HepG2 (cell line): ENCODE data around the gene UGT1A4.

Experiments
- ASH2L ChIP-seq: fragments of 300-600, 200-600 bp; sonication (generic); IDR thresholded peaks from 2 replicates; pipeline ENCODE4 v1.7.0; 2017; ENCODE audit warnings: low read depth, mild to moderate bottlenecking, moderate library complexity, mixed read lengths, low read length; ENCODE audit not compliant: insufficient read length
- MXD4 ChIP-seq: IDR thresholded peaks from 2 replicates; pipeline ENCODE4 v1.6.1; 2016; ENCODE audit warnings: mild to moderate bottlenecking, missing biosample characterization, missing genetic modification reagents
- NFIC ChIP-seq: IDR thresholded peaks from 2 replicates; pipeline ENCODE4 v1.6.1; 2012; ENCODE audit warnings: mild to moderate bottlenecking, low read length, inconsistent platforms
- RAD21 ChIP-seq: fragments of 450-650 bp; formaldehyde crosslinking; IDR thresholded peaks from 2 replicates; pipeline ENCODE4 v1.5.0; 2020; ENCODE audit warnings: mild to moderate bottlenecking
- TBL1XR1 ChIP-seq: fragments of 150-350 bp; IDR thresholded peaks from 2 replicates; pipeline ENCODE4 v1.6.1; 2014; ENCODE audit warnings: borderline replicate concordance, low read length; ENCODE audit not compliant: partially characterized antibody
- ZNF382 ChIP-seq: sonication (generic); formaldehyde crosslinking; IDR thresholded peaks from 2 replicates; pipeline ENCODE4 v1.5.0; 2020; ENCODE audit warnings: missing genetic modification reagents, mild to moderate bottlenecking, borderline replicate concordance
- ZSCAN20 ChIP-seq: sonication (generic); formaldehyde crosslinking; IDR thresholded peaks from 2 replicates; pipeline ENCODE4 v1.4.0; 2020; ENCODE audit warnings: missing genetic modification reagents, mild to moderate bottlenecking, borderline replicate concordance

DNA sequence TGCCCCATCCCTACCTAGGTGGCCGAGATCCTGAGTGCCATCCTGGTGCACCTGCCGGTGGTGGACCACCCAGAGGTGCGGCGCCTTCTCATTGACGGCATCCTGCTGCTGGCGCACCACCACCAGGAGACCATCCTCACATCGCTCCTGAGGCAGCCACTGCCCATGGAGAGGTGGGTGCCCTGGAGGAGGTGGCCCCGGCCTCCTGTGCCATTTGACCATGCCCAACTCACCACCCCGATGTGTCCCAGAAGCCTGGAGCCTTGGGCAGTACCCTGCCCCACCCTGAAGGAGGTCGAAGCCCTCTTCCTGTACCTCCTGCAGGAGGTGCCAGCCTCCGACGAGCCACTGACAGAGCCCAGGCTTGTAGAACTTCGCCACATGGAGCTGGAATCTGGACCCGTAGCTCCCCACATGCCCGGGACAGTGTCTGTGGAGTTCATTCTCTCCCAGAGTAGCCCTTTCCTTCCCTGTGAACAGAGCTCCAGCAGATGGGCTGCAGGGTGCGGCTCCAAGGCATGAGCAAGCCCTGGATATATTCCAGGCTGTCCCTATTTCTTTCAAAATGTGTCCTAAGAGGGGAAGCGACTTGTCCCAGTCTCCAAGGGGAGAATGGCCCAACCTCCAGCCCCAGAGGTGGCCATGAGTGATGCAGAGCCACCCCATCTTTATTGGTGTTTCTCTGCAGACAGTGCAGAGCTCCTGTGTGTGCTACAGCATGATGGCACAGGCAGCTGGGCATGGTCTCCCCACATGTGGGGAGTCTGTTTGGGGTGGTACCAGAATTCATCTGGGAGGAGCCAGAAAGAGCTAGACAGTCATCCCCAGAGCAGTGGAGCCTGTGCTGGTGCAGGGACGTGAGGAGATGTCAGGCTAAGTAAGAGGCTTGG lies 101.6 kb downstream of the UGT1A4 start:
- no peak for TF ChIP-seq TBL1XR1
- TF ChIP-seq ASH2L, result no peak
- TF ChIP-seq MXD4, result no peak
- TF ChIP-seq ZSCAN20 (CRISPR knock-in tag), result no peak
- no peak for TF ChIP-seq RAD21 (CRISPR knock-in tag)
- no peak for TF ChIP-seq ZNF382 (CRISPR knock-in tag)
- no peak for TF ChIP-seq NFIC
